ENCODE measurements around the gene CBR3.

Gene CBR3

GRCh38 chr21:36165356-36165755 is 30.5 kb downstream of the CBR3 start:
- no peak overlapping the region for H3K4me3 ChIP-seq (ENCODE audit: low read depth, low read length)
- no peak for TF ChIP-seq CTCF (conservative IDR thresholded peaks at IDR 0.05; ENCODE audit: low read depth, low read length)
- no peak for DNase-seq (ENCODE audit: low read depth)

- no peak for DNase-seq (ENCODE audit: low read depth)
- TF ChIP-seq CTCF (conservative IDR thresholded peaks at IDR 0.05; ENCODE audit: low read depth, low read length): no peak
- no peak overlapping the region for H3K4me3 ChIP-seq (ENCODE audit: low read depth, low read length)
These were observed 31.8 kb downstream of the CBR3 start for GRCh38 chr21:36166705-36167104.

- no peak for DNase-seq (ENCODE audit: low read depth)
- no peak overlapping the region for H3K4me3 ChIP-seq (ENCODE audit: low read depth, low read length)
- TF ChIP-seq CTCF (conservative IDR thresholded peaks at IDR 0.05; ENCODE audit: low read depth, low read length): no peak
These were observed 32.7 kb downstream of the CBR3 start for GRCh38 chr21:36167541-36167940.

- no peak for DNase-seq (ENCODE audit: low read depth)
- H3K4me3 ChIP-seq (ENCODE audit: low read depth, low read length): no peak overlapping the region
- peak; percentile 16 for TF ChIP-seq CTCF (conservative IDR thresholded peaks at IDR 0.05; ENCODE audit: low read depth, low read length)
These were observed 34.7 kb downstream of the CBR3 start for GRCh38 chr21:36169470-36170128.

- no peak overlapping the region for H3K4me3 ChIP-seq (ENCODE audit: low read depth, low read length)
- no peak for DNase-seq (ENCODE audit: low read depth)
- no peak for TF ChIP-seq CTCF (conservative IDR thresholded peaks at IDR 0.05; ENCODE audit: low read depth, low read length)
These were observed 35.9 kb downstream of the CBR3 start for GRCh38 chr21:36170823-36171222.

GRCh38 chr21:36171336-36171735 is 36.5 kb downstream of the CBR3 start:
- TF ChIP-seq CTCF (conservative IDR thresholded peaks at IDR 0.05; ENCODE audit: low read depth, low read length): no peak
- DNase-seq (ENCODE audit: low read depth): no peak
- H3K4me3 ChIP-seq (ENCODE audit: low read depth, low read length): no peak overlapping the region

- TF ChIP-seq CTCF (conservative IDR thresholded peaks at IDR 0.05; ENCODE audit: low read depth, low read length): no peak
- no peak overlapping the region for H3K4me3 ChIP-seq (ENCODE audit: low read depth, low read length)
These were observed 37.0 kb downstream of the CBR3 start for GRCh38 chr21:36171741-36172331.

More at GRCh38 chr21:36171741-36172331, 37.0 kb downstream of the CBR3 start:
- DNase-seq (ENCODE audit: low read depth): no peak

Measured in choroid plexus epithelial cell (primary cell).